CD14-positive monocyte (primary cell): Measurements from ENCODE around the gene TOR4A. TPM values are rescaled to one million over a fixed set of nuclear protein-coding genes. Genes with fewer than 3 reads are reported as not detected.

Source experiments
- DNase-seq, 3 donors: peaks; one replicate each; pipeline ENCODE4 v3.0.0-alpha.2; 2011 to 2022
- H2AFZ ChIP-seq: 2 replicates; pipeline ENCODE4 v1.6.0; 2012; ENCODE audit warnings: mild to moderate bottlenecking, low read depth, low read length, inconsistent platforms; ENCODE audit not compliant: insufficient read depth, poor library complexity, severe bottlenecking
- H3K27ac ChIP-seq, 2 donors: 1 replicate in 1 of 2; 2 replicates in 1 of 2; pipeline ENCODE4 v1.5.1; 2012 to 2013; ENCODE audit warnings: low read length in 2 of 2, control low read depth in 1 of 2, inconsistent platforms in 1 of 2, low read depth in 1 of 2, mild to moderate bottlenecking in 1 of 2
- H3K27me3 ChIP-seq, 2 donors: one replicate each; pipeline versions ENCODE4 v1.6.0 to v1.6.1; 2011 to 2013; ENCODE audit warnings: low read length in 2 of 2; ENCODE audit not compliant: control insufficient read depth in 2 of 2, insufficient read depth in 2 of 2
- H3K36me3 ChIP-seq, 2 donors: replicated peaks in 1 of 2; 1 replicate in 1 of 2; 2 replicates in 1 of 2; pipeline versions ENCODE4 v1.5.1 to v1.6.1; 2012 to 2013; ENCODE audit warnings: low read length in 2 of 2, control low read depth in 1 of 2, inconsistent platforms in 1 of 2, mild to moderate bottlenecking in 1 of 2; ENCODE audit not compliant: insufficient read depth in 2 of 2, control insufficient read depth in 1 of 2
- H3K4me1 ChIP-seq, 2 donors: 1 replicate in 1 of 2; 2 replicates in 1 of 2; pipeline versions ENCODE4 v1.5.1 to v1.6.1; 2012 to 2013; ENCODE audit warnings: low read length in 2 of 2, control low read depth in 1 of 2, inconsistent platforms in 1 of 2, mild to moderate bottlenecking in 1 of 2, moderate library complexity in 1 of 2; ENCODE audit not compliant: insufficient read depth in 2 of 2, control insufficient read depth in 1 of 2
- H3K4me2 ChIP-seq: replicated peaks from 2 replicates; pipeline ENCODE3; 2012; ENCODE audit warnings: low read length, moderate library complexity, mild to moderate bottlenecking; ENCODE audit not compliant: poor library complexity, severe bottlenecking; ENCODE audit errors: extremely low read depth
- H3K4me3 ChIP-seq, 3 experiments: fragments of 200-600 bp in 1 of 3; sonication (generic) in 1 of 3; replicated peaks in 1 of 3; 1 replicate in 2 of 3; 2 replicates in 1 of 3; pipeline ENCODE4 v1.5.1; 2011 to 2013; ENCODE audit warnings: low read length in 3 of 3, mild to moderate bottlenecking in 3 of 3, control low read depth in 2 of 3, low read depth in 2 of 3, inconsistent platforms in 1 of 3, moderate library complexity in 1 of 3
- H3K79me2 ChIP-seq: 2 replicates; pipeline ENCODE4 v1.6.0; 2012; ENCODE audit warnings: mild to moderate bottlenecking, control low read depth, inconsistent platforms, low read length, moderate library complexity; ENCODE audit not compliant: insufficient read depth
- H3K9ac ChIP-seq: 2 replicates; pipeline ENCODE4 v1.6.0; 2017; ENCODE audit warnings: low read length, mild to moderate bottlenecking; ENCODE audit not compliant: insufficient read depth, poor library complexity, severe bottlenecking
- H3K9me3 ChIP-seq, 2 donors: replicated peaks in 1 of 2; 1 replicate in 1 of 2; 2 replicates in 1 of 2; pipeline versions ENCODE4 v1.5.1 to v1.6.1; 2012 to 2013; ENCODE audit warnings: low read length in 2 of 2, control low read depth in 1 of 2; ENCODE audit not compliant: control insufficient read depth in 1 of 2, insufficient read depth in 1 of 2
- H4K20me1 ChIP-seq: 2 replicates; pipeline ENCODE4 v1.6.0; 2012; ENCODE audit warnings: mild to moderate bottlenecking, low read length, control low read depth, moderate library complexity; ENCODE audit not compliant: insufficient read depth
- H3K27ac Mint-ChIP-seq, 7 donors: one replicate each; pipeline ENCODE4 v1.8.0; 2020; ENCODE audit warnings: mild to moderate bottlenecking in 7 of 7, mixed read lengths in 7 of 7, moderate library complexity in 6 of 7, inconsistent platforms in 2 of 7
- H3K27me3 Mint-ChIP-seq, 3 donors: one replicate each; pipeline ENCODE4 v1.8.0; 2021 to 2022; ENCODE audit warnings: low read depth in 3 of 3, mild to moderate bottlenecking in 3 of 3, mixed read lengths in 3 of 3, moderate library complexity in 3 of 3, inconsistent platforms in 1 of 3
- H3K36me3 Mint-ChIP-seq, 2 donors: one replicate each; pipeline ENCODE4 v1.8.0; 2020; ENCODE audit warnings: mixed read lengths in 2 of 2, inconsistent platforms in 1 of 2, mild to moderate bottlenecking in 1 of 2
- H3K4me1 Mint-ChIP-seq: one replicate; pipeline ENCODE4 v1.8.0; 2020; ENCODE audit warnings: mild to moderate bottlenecking, mixed read lengths
- H3K4me3 Mint-ChIP-seq, 2 donors: one replicate each; pipeline ENCODE4 v1.8.0; 2020; ENCODE audit warnings: mild to moderate bottlenecking in 2 of 2, mixed read lengths in 2 of 2, moderate library complexity in 1 of 2
- H3K9me3 Mint-ChIP-seq, 7 donors: one replicate each; pipeline ENCODE4 v1.8.0; 2020 to 2022; ENCODE audit warnings: mixed read lengths in 7 of 7, mild to moderate bottlenecking in 6 of 7, moderate library complexity in 6 of 7, inconsistent platforms in 2 of 7
- CTCF ChIP-seq: fragments of 200-600 bp; IDR thresholded peaks from one replicate; pipeline ENCODE4 v1.8.0; 2022; ENCODE audit warnings: antibody characterized with exemption, mild to moderate bottlenecking
- WGBS: methylation state at CpG from one replicate; pipeline ENCODE4 v1.1.5; 2013; ENCODE audit warnings: missing lambda C conversion rate; ENCODE audit not compliant: insufficient coverage; 5-methylcytosine and 5-hydroxymethylcytosine counted together
- intact Hi-C, 2 donors: fragments of 100-400 bp; cut with micrococcal nuclease; formaldehyde crosslinking; loops; one replicate each; pipeline versions ENCODE4 v1.15.0 to v1.15.1; 2023
- polyA plus RNA-seq, 3 donors: library from polyadenylated mRNA; depleted of rRNA in 1 of 3; unstranded in 2 of 3; stranded (reverse) in 1 of 3; fragments of 300-500 nt in 2 of 3; fragments of >200 nt in 1 of 3; fragmentation: Illumina TruSeq in 2 of 3; gene quantifications; 1 replicate in 2 of 3; 2 replicates in 1 of 3; pipeline ENCODE4 v1.2.3, GENCODE V29; 2012 to 2021

Gene TOR4A
- polyA plus RNA-seq, 3 donors = 13.7 to 17.6 (median 15.4) TPM

- WGBS = 12% methylated on average over 27 of the region's 30 CpGs
- peak overlapping the region; percentile 41 to 77 for H3K4me3 Mint-ChIP-seq
- H3K36me3 Mint-ChIP-seq = no peaks in the 10 kb centered on the region
Measured at GRCh38 chr9:137307255-137308056, 29.9 kb downstream of the TOR4A start.

More at GRCh38 chr9:137307255-137308056, 29.9 kb downstream of the TOR4A start:
- H3K27me3 ChIP-seq = peaks cover 16 to 53% of the 10 kb centered on the region in 2 donors
- DNase-seq = peak; percentile 17 to 46 (median 36)
- peaks cover 28 to 34% of the 10 kb centered on the region in 2 donors for H3K4me1 ChIP-seq
- H3K9ac ChIP-seq = no peak overlapping the region
- H3K4me3 ChIP-seq = no peak overlapping the region
- no peaks in the 10 kb centered on the region for H4K20me1 ChIP-seq
- TF ChIP-seq CTCF = no peak
- intact Hi-C loops = loop anchor here in 1 of 2 donors (5.0 kb wide), 1 partner anchor 100 kb away; no protein-coding TSS in a partner anchor
- H3K9me3 ChIP-seq = peaks cover 0 to 3% of the 10 kb centered on the region in 2 donors
- Mint-ChIP-seq H3K27ac (peak overlapping the region in 1 of 7 donors; percentile 41), H3K27me3 (peaks cover 45 to 66% (median 50%) of the 10 kb centered on the region in 3 donors), H3K4me1 (peaks cover 16% of the 10 kb centered on the region), H3K9me3 (peaks cover 0 to 5% (median 2%) of the 10 kb centered on the region in 7 donors)
- H3K36me3 ChIP-seq = no peaks in the 10 kb centered on the region
- H3K27ac ChIP-seq = no peak overlapping the region
- no peaks in the 10 kb centered on the region for H3K79me2 ChIP-seq
- no peak overlapping the region for H2AFZ ChIP-seq
- H3K4me2 ChIP-seq = peak overlapping the region; percentile 24
